ENCODE results near the gene UBAC2.

DNA sequence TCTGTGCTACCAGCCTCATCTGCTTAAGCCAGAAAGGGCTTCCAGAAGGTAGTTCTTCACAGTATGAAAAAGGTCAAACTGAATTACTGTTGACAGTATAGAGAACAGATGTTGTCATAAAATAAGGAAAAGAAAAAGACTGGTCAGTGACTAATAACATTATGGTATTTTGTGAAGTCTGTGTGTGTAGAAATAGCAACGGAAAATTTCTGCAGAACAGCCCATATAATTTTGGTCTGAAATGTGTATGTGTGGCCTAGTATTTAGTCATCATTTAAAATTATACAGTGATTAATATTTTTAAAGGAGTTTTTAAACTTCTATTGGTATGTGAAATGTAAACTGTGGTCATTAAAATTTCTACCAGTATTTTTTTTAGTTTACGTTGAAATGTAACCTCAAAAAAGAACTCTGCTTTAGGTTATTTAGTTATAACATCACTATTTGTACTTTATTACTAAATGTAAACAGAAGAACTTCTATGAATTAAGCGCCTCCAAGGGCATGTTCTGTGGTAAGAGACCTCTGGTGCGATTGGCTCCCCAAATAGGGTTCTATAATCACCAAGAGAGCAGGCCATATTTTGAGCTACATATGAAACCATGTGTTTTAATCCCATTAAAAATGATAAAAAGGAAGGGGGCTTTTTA, 109.9 kb downstream of the UBAC2 start:
- TF ChIP-seq SP2 (IDR thresholded peaks at IDR 0.05; ENCODE audit: low read length) (no peak), RAD21 (IDR thresholded peaks at IDR 0.05 in 1 of 2, conservative IDR thresholded peaks at IDR 0.05 in 1 of 2; ENCODE audit: low read depth in 2 of 2, low read length in 2 of 2) (no peak)
- TF ChIP-seq, protein P1, sequence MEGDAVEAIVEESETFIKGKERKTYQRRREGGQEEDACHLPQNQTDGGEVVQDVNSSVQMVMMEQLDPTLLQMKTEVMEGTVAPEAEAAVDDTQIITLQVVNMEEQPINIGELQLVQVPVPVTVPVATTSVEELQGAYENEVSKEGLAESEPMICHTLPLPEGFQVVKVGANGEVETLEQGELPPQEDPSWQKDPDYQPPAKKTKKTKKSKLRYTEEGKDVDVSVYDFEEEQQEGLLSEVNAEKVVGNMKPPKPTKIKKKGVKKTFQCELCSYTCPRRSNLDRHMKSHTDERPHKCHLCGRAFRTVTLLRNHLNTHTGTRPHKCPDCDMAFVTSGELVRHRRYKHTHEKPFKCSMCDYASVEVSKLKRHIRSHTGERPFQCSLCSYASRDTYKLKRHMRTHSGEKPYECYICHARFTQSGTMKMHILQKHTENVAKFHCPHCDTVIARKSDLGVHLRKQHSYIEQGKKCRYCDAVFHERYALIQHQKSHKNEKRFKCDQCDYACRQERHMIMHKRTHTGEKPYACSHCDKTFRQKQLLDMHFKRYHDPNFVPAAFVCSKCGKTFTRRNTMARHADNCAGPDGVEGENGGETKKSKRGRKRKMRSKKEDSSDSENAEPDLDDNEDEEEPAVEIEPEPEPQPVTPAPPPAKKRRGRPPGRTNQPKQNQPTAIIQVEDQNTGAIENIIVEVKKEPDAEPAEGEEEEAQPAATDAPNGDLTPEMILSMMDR (IDR thresholded peaks at IDR 0.05; ENCODE audit: control extremely low read depth in 1 of 3, insufficient read depth in 1 of 3, low read depth in 1 of 3, low read length in 3 of 3), result no peak
- TF ChIP-seq, protein P2, sequence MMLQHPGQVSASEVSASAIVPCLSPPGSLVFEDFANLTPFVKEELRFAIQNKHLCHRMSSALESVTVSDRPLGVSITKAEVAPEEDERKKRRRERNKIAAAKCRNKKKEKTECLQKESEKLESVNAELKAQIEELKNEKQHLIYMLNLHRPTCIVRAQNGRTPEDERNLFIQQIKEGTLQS (IDR thresholded peaks at IDR 0.05; ENCODE audit: insufficient read depth, low read depth, low read length), result no peak
